Prostate gland (tissue), 2 donors: ENCODE data around the gene MLC1. TPM values are rescaled to one million over a fixed set of nuclear protein-coding genes. Genes with fewer than 3 reads are reported as not detected.

Experiments used
- DNase-seq: peaks from one replicate; pipeline ENCODE4 v3.0.0-alpha.2; 2019; ENCODE audit warnings: low spot score
- H3K27ac ChIP-seq, 2 donors: fragments of 200-600 bp; sonication (generic); 2 replicates each; pipeline ENCODE4 v1.5.1; 2017 to 2019
- H3K27me3 ChIP-seq: fragments of 200-600 bp; sonication (generic); replicated peaks from 2 replicates; pipeline ENCODE4 v1.5.1; 2019; ENCODE audit not compliant: insufficient read depth
- H3K36me3 ChIP-seq, 2 donors: fragments of 200-600 bp; sonication (generic); 1 replicate in 1 of 2; 2 replicates in 1 of 2; pipeline versions ENCODE4 v1.5.1 to v1.8.1; 2017 to 2019
- H3K4me1 ChIP-seq: fragments of 200-600 bp; sonication (generic); replicated peaks from 2 replicates; pipeline ENCODE4 v1.5.1; 2019
- H3K4me3 ChIP-seq, 2 donors: fragments of 200-600 bp; sonication (generic); 2 replicates each; pipeline ENCODE4 v1.5.1; 2017 to 2019
- H3K9me3 ChIP-seq: fragments of 200-600 bp; sonication (generic); 2 replicates; pipeline ENCODE4 v1.5.1; 2017
- POLR2A ChIP-seq: fragments of 450-650 bp; IDR thresholded peaks from one replicate; pipeline ENCODE4 v1.6.1; 2016; ENCODE audit warnings: antibody characterized with exemption, mild to moderate bottlenecking
- POLR2AphosphoS5 ChIP-seq: sonication (generic); formaldehyde crosslinking; IDR thresholded peaks from one replicate; pipeline ENCODE4 v1.6.1; 2017; ENCODE audit warnings: antibody characterized with exemption
- WGBS: methylation state at CpG from one replicate; pipeline ENCODE4 v1.1.5; 2018; 5-methylcytosine and 5-hydroxymethylcytosine counted together
- intact Hi-C: fragments of 100-400 bp; cut with DNase I; formaldehyde crosslinking; loops from one replicate; pipeline ENCODE4 v1.14.2; 2022
- total RNA-seq, 2 donors: library from RNA; depleted of rRNA; stranded (reverse); fragments of >200 nt; gene quantifications; one replicate each; pipeline ENCODE4 v1.1.0, GENCODE V29; 2016
- TF ChIP-seq, protein P1 (sequence below), 4 experiments: fragments of 200-600 bp in 2 of 4; fragments of 450-650 bp in 2 of 4; sonication (generic) in 2 of 4; IDR thresholded peaks; 1 replicate in 3 of 4; 2 replicates in 1 of 4; pipeline ENCODE4 v1.5.1; 2016 to 2019; ENCODE audit warnings: antibody characterized with exemption in 4 of 4, mild to moderate bottlenecking in 2 of 4, moderate library complexity in 2 of 4

The MLC1 gene
- total RNA-seq, 2 donors from 2014 or later: 0.68 to 1.1 TPM

DNA sequence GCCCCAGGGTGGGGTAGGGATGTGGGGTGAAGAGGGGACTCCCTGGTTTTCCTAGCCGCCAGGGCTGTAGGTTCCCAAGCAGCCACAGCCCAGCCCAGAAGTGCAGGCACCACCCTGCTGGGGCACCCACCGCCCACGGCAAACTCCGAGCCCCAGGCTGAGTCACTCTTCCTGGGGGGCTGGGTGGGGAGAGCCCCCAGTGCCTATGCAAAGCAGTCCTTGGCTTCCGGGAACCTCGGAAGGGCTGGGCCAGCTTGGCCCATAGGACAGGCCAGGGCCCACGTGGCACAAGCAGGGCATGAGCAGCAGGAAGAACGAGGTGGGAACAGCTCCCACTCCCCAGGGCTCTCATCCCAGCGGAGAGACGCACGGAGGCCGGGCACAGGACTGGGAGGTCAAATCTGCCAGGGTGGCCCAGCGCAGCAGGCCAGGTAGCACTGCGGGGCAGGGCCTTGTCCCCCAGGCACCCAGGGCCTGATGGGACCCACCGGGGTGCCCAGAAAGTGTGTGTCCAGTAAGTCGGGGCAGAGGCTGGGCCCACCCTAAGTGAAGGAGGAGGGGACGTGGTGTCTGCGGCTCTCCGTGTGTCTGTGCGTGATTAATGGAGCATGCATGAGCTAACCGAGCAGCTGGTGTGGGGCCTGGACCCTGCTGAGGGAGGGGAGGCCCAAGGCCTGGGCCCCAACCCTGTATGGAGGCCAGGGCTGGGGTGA lies 68.1 kb downstream of the MLC1 start:
- WGBS: 84% methylated on average over 21 of the region's 21 CpGs
- Histone ChIP-seq H3K4me1 (peaks cover 6% of the 10 kb centered on the region), H3K9me3 (no peaks in the 10 kb centered on the region), H3K4me3 (no peak overlapping the region), H3K27ac (no peak overlapping the region), H3K27me3 (peaks cover 7% of the 10 kb centered on the region), H3K36me3 (no peaks in the 10 kb centered on the region)
- TF ChIP-seq POLR2AphosphoS5 (no peak), POLR2A (no peak)
- TF ChIP-seq, protein P1, sequence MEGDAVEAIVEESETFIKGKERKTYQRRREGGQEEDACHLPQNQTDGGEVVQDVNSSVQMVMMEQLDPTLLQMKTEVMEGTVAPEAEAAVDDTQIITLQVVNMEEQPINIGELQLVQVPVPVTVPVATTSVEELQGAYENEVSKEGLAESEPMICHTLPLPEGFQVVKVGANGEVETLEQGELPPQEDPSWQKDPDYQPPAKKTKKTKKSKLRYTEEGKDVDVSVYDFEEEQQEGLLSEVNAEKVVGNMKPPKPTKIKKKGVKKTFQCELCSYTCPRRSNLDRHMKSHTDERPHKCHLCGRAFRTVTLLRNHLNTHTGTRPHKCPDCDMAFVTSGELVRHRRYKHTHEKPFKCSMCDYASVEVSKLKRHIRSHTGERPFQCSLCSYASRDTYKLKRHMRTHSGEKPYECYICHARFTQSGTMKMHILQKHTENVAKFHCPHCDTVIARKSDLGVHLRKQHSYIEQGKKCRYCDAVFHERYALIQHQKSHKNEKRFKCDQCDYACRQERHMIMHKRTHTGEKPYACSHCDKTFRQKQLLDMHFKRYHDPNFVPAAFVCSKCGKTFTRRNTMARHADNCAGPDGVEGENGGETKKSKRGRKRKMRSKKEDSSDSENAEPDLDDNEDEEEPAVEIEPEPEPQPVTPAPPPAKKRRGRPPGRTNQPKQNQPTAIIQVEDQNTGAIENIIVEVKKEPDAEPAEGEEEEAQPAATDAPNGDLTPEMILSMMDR (IDR thresholded peaks at IDR 0.05): no peak
- intact Hi-C loops: no loop called here
- DNase-seq: no peak

GRCh38 chr22:50016308-50016987 lies 68.8 kb downstream of the MLC1 start:
- H3K27me3 ChIP-seq: peaks cover 11% of the 10 kb centered on the region
- no peak for DNase-seq
- TF ChIP-seq POLR2AphosphoS5 (no peak), POLR2A (no peak)
- TF ChIP-seq, protein P1 (IDR thresholded peaks at IDR 0.05): no peak
- H3K36me3 ChIP-seq: no peaks in the 10 kb centered on the region
- no peak overlapping the region for H3K27ac ChIP-seq
- H3K9me3 ChIP-seq: no peaks in the 10 kb centered on the region
- intact Hi-C loops: no loop called here
- no peak overlapping the region for H3K4me3 ChIP-seq
- WGBS: 89% methylated on average over 7 of the region's 20 CpGs
- H3K4me1 ChIP-seq: peaks cover 6% of the 10 kb centered on the region

DNA sequence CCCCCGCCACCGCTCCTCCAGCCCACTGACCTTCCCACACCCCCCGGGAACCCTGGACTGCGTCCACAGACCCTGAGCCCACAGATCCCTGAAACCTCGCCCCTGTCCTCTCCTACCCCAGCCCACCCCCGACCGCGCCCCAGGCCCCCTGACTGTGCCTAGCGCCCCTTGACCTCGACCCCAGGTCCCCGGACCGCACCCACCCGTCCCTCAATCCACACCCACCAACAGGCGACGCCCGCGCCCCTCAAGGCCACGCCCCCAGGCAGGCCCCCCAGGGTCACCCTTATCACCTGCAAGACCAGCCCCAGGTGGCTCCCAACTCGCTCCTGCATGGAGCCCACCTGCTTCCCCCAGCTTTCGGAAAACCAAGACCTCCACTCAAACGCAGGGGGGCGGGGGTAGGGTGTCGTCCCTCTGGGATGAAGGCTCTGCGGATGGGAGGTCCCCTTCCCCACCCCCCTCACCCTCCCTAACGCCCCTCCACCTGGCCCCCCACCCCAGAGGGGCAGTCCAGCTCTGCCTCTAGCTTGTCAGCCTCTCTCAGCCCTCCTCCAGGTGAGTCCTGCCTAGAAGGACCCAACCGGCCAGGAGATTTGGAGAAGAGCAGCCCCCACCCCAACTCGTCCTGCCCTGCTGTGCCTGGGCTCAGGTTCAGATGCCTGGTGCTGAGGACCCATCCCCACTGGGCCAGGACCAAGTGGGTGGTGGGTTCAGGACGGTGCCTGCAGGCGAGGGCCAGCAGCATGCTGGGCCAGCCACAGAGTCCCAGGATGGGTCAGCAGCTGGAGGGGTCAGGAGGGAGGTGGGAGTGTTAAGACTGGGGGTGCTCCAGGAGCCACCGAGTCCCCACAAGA lies 69.5 kb downstream of the MLC1 start:
- Histone ChIP-seq H3K9me3 (no peaks in the 10 kb centered on the region), H3K27ac (no peak overlapping the region), H3K4me1 (peaks cover 6% of the 10 kb centered on the region), H3K36me3 (no peaks in the 10 kb centered on the region), H3K4me3 (no peak overlapping the region), H3K27me3 (peaks cover 16% of the 10 kb centered on the region)
- 47% methylated on average over 26 of the region's 30 CpGs for WGBS
- no peak for DNase-seq
- intact Hi-C loops: no loop called here
- no peak for TF ChIP-seq POLR2AphosphoS5
- TF ChIP-seq, protein P1 (IDR thresholded peaks at IDR 0.05): no peak

DNA sequence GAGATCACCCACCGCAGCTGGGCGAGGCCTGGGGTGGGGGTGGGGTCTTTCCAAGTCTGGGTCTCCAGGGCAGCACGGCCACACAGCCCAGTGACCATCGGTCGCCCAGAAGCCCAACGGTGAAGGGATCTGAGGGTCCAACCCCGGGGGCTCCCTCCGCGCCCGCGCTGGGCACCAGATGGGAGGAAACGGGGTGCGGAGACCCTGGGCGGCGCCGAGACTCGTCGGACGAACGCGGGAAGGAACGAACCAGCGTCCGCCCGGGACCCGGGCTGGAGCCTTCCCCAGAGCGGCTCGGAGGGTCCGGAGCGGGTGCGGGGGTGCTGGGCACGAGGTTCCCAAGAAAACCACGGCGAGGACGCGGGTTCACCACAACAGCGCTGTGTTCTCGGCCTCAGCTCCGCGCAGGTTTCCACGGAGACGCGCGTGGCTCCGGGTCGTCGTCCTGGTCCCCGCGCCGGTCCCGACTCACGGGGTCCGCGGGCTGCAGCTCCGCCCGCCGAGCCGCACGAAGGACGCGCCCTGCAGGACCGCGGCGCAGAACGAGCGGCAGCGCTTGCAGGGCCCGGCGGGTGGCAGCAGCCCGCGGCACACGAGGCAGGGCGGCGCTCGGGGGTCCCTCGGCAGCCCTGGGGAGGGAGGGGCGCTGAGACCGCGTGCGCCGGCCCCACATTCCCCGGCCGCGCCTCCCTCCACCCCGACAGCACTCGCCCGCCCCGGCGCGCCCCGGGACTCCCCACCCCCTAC lies 70.4 kb downstream of the MLC1 start:
- Histone ChIP-seq H3K27me3 (peaks cover 19% of the 10 kb centered on the region), H3K4me1 (peaks cover 6% of the 10 kb centered on the region)

More for the DNA sequence above, 70.4 kb downstream of the MLC1 start:
- no peaks in the 10 kb centered on the region for H3K36me3 ChIP-seq
- WGBS: 5% methylated on average over 50 of the region's 91 CpGs
- no peak overlapping the region for H3K4me3 ChIP-seq
- no peaks in the 10 kb centered on the region for H3K9me3 ChIP-seq
- no peak overlapping the region for H3K27ac ChIP-seq
- intact Hi-C loops: no loop called here
- TF ChIP-seq POLR2AphosphoS5 (no peak), POLR2A (no peak)
- TF ChIP-seq, protein P1 (IDR thresholded peaks at IDR 0.05): no peak
- no peak for DNase-seq
